H9 (cell line): ENCODE results near the gene ATP6V0A4. TPM values are rescaled to one million over a fixed set of nuclear protein-coding genes. Genes with fewer than 3 reads are reported as not detected.

ENCODE experiments used
- DNase-seq: peaks from one replicate; pipeline ENCODE4 v3.0.0-alpha.2; 2017
- H2AFZ ChIP-seq: one replicate; pipeline ENCODE4 v1.6.1; 2013; ENCODE audit warnings: mild to moderate bottlenecking, low read length, control low read depth, moderate library complexity
- H2AK5ac ChIP-seq: 2 replicates; pipeline ENCODE4 v1.6.1; 2013; ENCODE audit warnings: low read length, control low read depth, mixed read lengths; ENCODE audit not compliant: insufficient read length
- H2BK120ac ChIP-seq: one replicate; pipeline ENCODE4 v1.6.1; 2013; ENCODE audit warnings: low read depth, mild to moderate bottlenecking, low read length, control low read depth, inconsistent platforms; ENCODE audit not compliant: poor library complexity, severe bottlenecking
- H2BK12ac ChIP-seq: 2 replicates; pipeline ENCODE4 v1.6.1; 2013; ENCODE audit warnings: low read length, control low read depth, mixed read lengths, low read depth; ENCODE audit not compliant: insufficient read length
- H2BK15ac ChIP-seq: 2 replicates; pipeline ENCODE4 v1.6.1; 2013; ENCODE audit warnings: low read depth, low read length, control low read depth
- H2BK20ac ChIP-seq: one replicate; pipeline ENCODE4 v1.6.1; 2013; ENCODE audit warnings: low read depth, mild to moderate bottlenecking, low read length, control low read depth, inconsistent platforms; ENCODE audit not compliant: poor library complexity, severe bottlenecking
- H2BK5ac ChIP-seq: 2 replicates; pipeline ENCODE4 v1.6.1; 2013; ENCODE audit warnings: low read length, control low read depth, mixed read lengths; ENCODE audit not compliant: insufficient read length
- H3K14ac ChIP-seq: 2 replicates; pipeline ENCODE4 v1.6.1; 2013; ENCODE audit warnings: low read length, control low read depth; ENCODE audit not compliant: insufficient read depth
- H3K18ac ChIP-seq: 2 replicates; pipeline ENCODE4 v1.6.1; 2013; ENCODE audit warnings: low read depth, mild to moderate bottlenecking, mixed read lengths, low read length, control low read depth; ENCODE audit not compliant: insufficient read length
- H3K23ac ChIP-seq: 2 replicates; pipeline ENCODE4 v1.6.1; 2013; ENCODE audit warnings: low read length, control low read depth, mixed read lengths, low read depth; ENCODE audit not compliant: insufficient read length
- H3K23me2 ChIP-seq: 2 replicates; pipeline ENCODE4 v1.6.1; 2013; ENCODE audit warnings: low read depth, mild to moderate bottlenecking, mixed read lengths, low read length, control low read depth; ENCODE audit not compliant: insufficient read length, poor library complexity, severe bottlenecking
- H3K27ac ChIP-seq: 2 replicates; pipeline ENCODE4 v1.5.1; 2013; ENCODE audit warnings: low read length, control low read depth, mixed read lengths, low read depth; ENCODE audit not compliant: insufficient read length
- H3K27me3 ChIP-seq: 2 replicates; pipeline ENCODE4 v1.6.1; 2013; ENCODE audit warnings: low read length, control low read depth, inconsistent platforms; ENCODE audit not compliant: insufficient read depth
- H3K4ac ChIP-seq: 2 replicates; pipeline ENCODE4 v1.6.1; 2013; ENCODE audit warnings: low read depth, mild to moderate bottlenecking, control low read depth, inconsistent platforms, low read length, moderate library complexity
- H3K4me1 ChIP-seq: 2 replicates; pipeline ENCODE4 v1.6.1; 2013; ENCODE audit warnings: low read length, control low read depth, inconsistent platforms; ENCODE audit not compliant: insufficient read depth
- H3K4me2 ChIP-seq: 2 replicates; pipeline ENCODE4 v1.6.1; 2013; ENCODE audit warnings: low read length, control low read depth, mixed read lengths; ENCODE audit not compliant: insufficient read length, insufficient read depth
- H3K56ac ChIP-seq: 2 replicates; pipeline ENCODE4 v1.6.1; 2013; ENCODE audit warnings: low read depth, mild to moderate bottlenecking, mixed read lengths, low read length, control low read depth; ENCODE audit not compliant: insufficient read length
- H3K79me1 ChIP-seq: 2 replicates; pipeline ENCODE4 v1.6.1; 2013; ENCODE audit warnings: low read depth, mild to moderate bottlenecking, moderate library complexity, low read length, control low read depth, inconsistent platforms; ENCODE audit not compliant: insufficient read depth, poor library complexity, severe bottlenecking
- H3K79me2 ChIP-seq: 2 replicates; pipeline ENCODE4 v1.6.1; 2013; ENCODE audit warnings: low read length, control low read depth, inconsistent platforms; ENCODE audit not compliant: insufficient read depth
- H3K9ac ChIP-seq: 2 replicates; pipeline ENCODE4 v1.6.1; 2013; ENCODE audit warnings: low read length, control low read depth, mixed read lengths; ENCODE audit not compliant: insufficient read length; ENCODE audit errors: extremely low read depth
- H3K9me3 ChIP-seq: one replicate; pipeline ENCODE4 v1.6.1; 2013; ENCODE audit warnings: low read depth, low read length, inconsistent platforms; ENCODE audit not compliant: control insufficient read depth
- H3T11ph ChIP-seq: one replicate; pipeline ENCODE4 v1.6.1; 2013; ENCODE audit warnings: mild to moderate bottlenecking, low read length, control low read depth, inconsistent platforms
- H4K20me1 ChIP-seq: one replicate; pipeline ENCODE4 v1.6.1; 2013; ENCODE audit not compliant: control insufficient read depth, insufficient read length, insufficient read depth
- H4K5ac ChIP-seq: 2 replicates; pipeline ENCODE4 v1.6.1; 2013; ENCODE audit warnings: low read depth, mild to moderate bottlenecking, mixed read lengths, low read length, control low read depth; ENCODE audit not compliant: insufficient read length
- H4K8ac ChIP-seq: replicated peaks from 2 replicates; pipeline ENCODE4 v1.6.1; 2013; ENCODE audit warnings: low read length, control low read depth, mixed read lengths, low read depth; ENCODE audit not compliant: insufficient read length
- H4K91ac ChIP-seq: 2 replicates; pipeline ENCODE4 v1.6.1; 2013; ENCODE audit warnings: low read depth, mild to moderate bottlenecking, moderate library complexity, mixed read lengths, low read length, control low read depth; ENCODE audit not compliant: insufficient read length
- H3K27ac Mint-ChIP-seq, 3 experiments: 2 replicates in 2 of 3; 3 replicates in 1 of 3; pipeline ENCODE4 v1.8.0; 2020 to 2021; ENCODE audit warnings: mixed read lengths in 3 of 3, mild to moderate bottlenecking in 1 of 3, moderate library complexity in 1 of 3
- H3K27me3 Mint-ChIP-seq: 2 replicates; pipeline ENCODE4 v1.8.0; 2021; ENCODE audit warnings: low read depth, mild to moderate bottlenecking, moderate library complexity, mixed read lengths
- H3K36me3 Mint-ChIP-seq, 3 experiments: 2 replicates in 2 of 3; 3 replicates in 1 of 3; pipeline ENCODE4 v1.8.0; 2020 to 2021; ENCODE audit warnings: low read depth in 3 of 3, mixed read lengths in 3 of 3; ENCODE audit not compliant: insufficient read depth in 1 of 3
- H3K4me1 Mint-ChIP-seq, 2 experiments: 2 replicates each; pipeline ENCODE4 v1.8.0; 2020; ENCODE audit warnings: mixed read lengths in 2 of 2
- H3K4me3 Mint-ChIP-seq, 2 experiments: 2 replicates in 1 of 2; 3 replicates in 1 of 2; pipeline ENCODE4 v1.8.0; 2020 to 2021; ENCODE audit warnings: mild to moderate bottlenecking in 2 of 2, mixed read lengths in 2 of 2, moderate library complexity in 1 of 2
- H3K9me3 Mint-ChIP-seq, 2 experiments: 2 replicates in 1 of 2; 3 replicates in 1 of 2; pipeline ENCODE4 v1.8.0; 2020; ENCODE audit warnings: mild to moderate bottlenecking in 2 of 2, mixed read lengths in 2 of 2, moderate library complexity in 1 of 2
- WGBS: extraction: QIAGEN DNeasy Blood & Tissue Kit; methylation state at CpG from one replicate; pipeline ENCODE4 v1.1.7; 2013; ENCODE audit warnings: missing lambda C conversion rate, low lambda C conversion rate, mixed read lengths; ENCODE audit not compliant: insufficient read length; ENCODE audit errors: extremely low coverage; 5-methylcytosine and 5-hydroxymethylcytosine counted together
- total RNA-seq: library from RNA; stranded (reverse); gene quantifications from 2 replicates; pipeline ENCODE4 v1.2.1, GENCODE V29; 2021
- TF ChIP-seq, protein P1 (sequence below): fragments of 200-600 bp; sonication (generic); conservative IDR thresholded peaks from 3 replicates; pipeline ENCODE4 v1.8.0; 2021; ENCODE audit warnings: antibody characterized with exemption, mild to moderate bottlenecking

The ATP6V0A4 gene
- total RNA-seq, 1 experiment from 2014 or later, result 0.79 TPM

GRCh38 chr7:138804618-138805017 is 6.6 kb upstream of the ATP6V0A4 start:
- no peak overlapping the region for H2BK15ac ChIP-seq
- no peak overlapping the region for H3T11ph ChIP-seq
- H4K5ac ChIP-seq, result no peak overlapping the region
- no peaks in the 10 kb centered on the region for H4K20me1 ChIP-seq
- Mint-ChIP-seq H3K4me3 (no peak overlapping the region), H3K36me3 (no peaks in the 10 kb centered on the region), H3K4me1 (no peaks in the 10 kb centered on the region), H3K27me3 (peaks cover 3% of the 10 kb centered on the region), H3K9me3 (no peaks in the 10 kb centered on the region; a peak in 1 of 5 replicates), H3K27ac (no peak overlapping the region)
- H3K79me1 ChIP-seq, result no peaks in the 10 kb centered on the region
- H3K14ac ChIP-seq, result no peak overlapping the region
- no peaks in the 10 kb centered on the region for H3K79me2 ChIP-seq
- H4K91ac ChIP-seq, result no peak overlapping the region
- H2AK5ac ChIP-seq, result no peak overlapping the region
- DNase-seq, result no peak
- H3K9ac ChIP-seq, result no peak overlapping the region
- no CpG with 5 or more reads among the region's 1 CpG for WGBS
- no peak overlapping the region for H3K23ac ChIP-seq
- no peak overlapping the region for H3K4me2 ChIP-seq
- H3K56ac ChIP-seq, result no peak overlapping the region
- H3K23me2 ChIP-seq, result no peaks in the 10 kb centered on the region
- H3K9me3 ChIP-seq, result no peaks in the 10 kb centered on the region
- TF ChIP-seq, protein P1, sequence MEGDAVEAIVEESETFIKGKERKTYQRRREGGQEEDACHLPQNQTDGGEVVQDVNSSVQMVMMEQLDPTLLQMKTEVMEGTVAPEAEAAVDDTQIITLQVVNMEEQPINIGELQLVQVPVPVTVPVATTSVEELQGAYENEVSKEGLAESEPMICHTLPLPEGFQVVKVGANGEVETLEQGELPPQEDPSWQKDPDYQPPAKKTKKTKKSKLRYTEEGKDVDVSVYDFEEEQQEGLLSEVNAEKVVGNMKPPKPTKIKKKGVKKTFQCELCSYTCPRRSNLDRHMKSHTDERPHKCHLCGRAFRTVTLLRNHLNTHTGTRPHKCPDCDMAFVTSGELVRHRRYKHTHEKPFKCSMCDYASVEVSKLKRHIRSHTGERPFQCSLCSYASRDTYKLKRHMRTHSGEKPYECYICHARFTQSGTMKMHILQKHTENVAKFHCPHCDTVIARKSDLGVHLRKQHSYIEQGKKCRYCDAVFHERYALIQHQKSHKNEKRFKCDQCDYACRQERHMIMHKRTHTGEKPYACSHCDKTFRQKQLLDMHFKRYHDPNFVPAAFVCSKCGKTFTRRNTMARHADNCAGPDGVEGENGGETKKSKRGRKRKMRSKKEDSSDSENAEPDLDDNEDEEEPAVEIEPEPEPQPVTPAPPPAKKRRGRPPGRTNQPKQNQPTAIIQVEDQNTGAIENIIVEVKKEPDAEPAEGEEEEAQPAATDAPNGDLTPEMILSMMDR, result no peak
- no peak overlapping the region for H2BK20ac ChIP-seq
- H3K18ac ChIP-seq, result no peak overlapping the region
- H2BK12ac ChIP-seq, result no peak overlapping the region
- no peaks in the 10 kb centered on the region for H3K4me1 ChIP-seq
- no peak overlapping the region for H3K27ac ChIP-seq
- H4K8ac ChIP-seq, result no peak overlapping the region
- H2BK120ac ChIP-seq, result no peak overlapping the region
- no peak overlapping the region for H3K4ac ChIP-seq
- H2AFZ ChIP-seq, result no peak overlapping the region
- H3K27me3 ChIP-seq, result no peaks in the 10 kb centered on the region
- H2BK5ac ChIP-seq, result no peak overlapping the region
